AG04449 (cell line): ENCODE data around the gene GRM4.

Experiments
- CTCF ChIA-PET: fragments of 350-600 bp; formaldehyde crosslinking; extraction: SDS; loops from one replicate; lab custom pipeline; 2021; ENCODE audit warnings: antibody characterized with exemption; lab: Yijun Ruan, JAX
- POLR2A ChIA-PET: fragments of 400-600, 350-600 bp; formaldehyde crosslinking; extraction: SDS; loops from one replicate; lab custom pipeline; 2020; ENCODE audit warnings: antibody characterized with exemption, inconsistent platforms; lab: Yijun Ruan, JAX
- DNase-seq: peaks from one replicate; pipeline ENCODE4 v3.0.0-alpha.2; 2010; ENCODE audit warnings: low read depth, low spot score
- H3K4me3 ChIP-seq: 2 replicates; pipeline ENCODE4 v1.5.1; 2011; ENCODE audit warnings: low read depth, mild to moderate bottlenecking, control low read depth, low read length
- TF ChIP-seq, protein P1 (sequence below): IDR thresholded peaks from one replicate; pipeline ENCODE4 v1.5.1; 2011; ENCODE audit warnings: mild to moderate bottlenecking, moderate library complexity, low read length, control low read depth, inconsistent platforms; ENCODE audit not compliant: insufficient read depth; ENCODE audit errors: missing control alignments

Gene GRM4

DNA sequence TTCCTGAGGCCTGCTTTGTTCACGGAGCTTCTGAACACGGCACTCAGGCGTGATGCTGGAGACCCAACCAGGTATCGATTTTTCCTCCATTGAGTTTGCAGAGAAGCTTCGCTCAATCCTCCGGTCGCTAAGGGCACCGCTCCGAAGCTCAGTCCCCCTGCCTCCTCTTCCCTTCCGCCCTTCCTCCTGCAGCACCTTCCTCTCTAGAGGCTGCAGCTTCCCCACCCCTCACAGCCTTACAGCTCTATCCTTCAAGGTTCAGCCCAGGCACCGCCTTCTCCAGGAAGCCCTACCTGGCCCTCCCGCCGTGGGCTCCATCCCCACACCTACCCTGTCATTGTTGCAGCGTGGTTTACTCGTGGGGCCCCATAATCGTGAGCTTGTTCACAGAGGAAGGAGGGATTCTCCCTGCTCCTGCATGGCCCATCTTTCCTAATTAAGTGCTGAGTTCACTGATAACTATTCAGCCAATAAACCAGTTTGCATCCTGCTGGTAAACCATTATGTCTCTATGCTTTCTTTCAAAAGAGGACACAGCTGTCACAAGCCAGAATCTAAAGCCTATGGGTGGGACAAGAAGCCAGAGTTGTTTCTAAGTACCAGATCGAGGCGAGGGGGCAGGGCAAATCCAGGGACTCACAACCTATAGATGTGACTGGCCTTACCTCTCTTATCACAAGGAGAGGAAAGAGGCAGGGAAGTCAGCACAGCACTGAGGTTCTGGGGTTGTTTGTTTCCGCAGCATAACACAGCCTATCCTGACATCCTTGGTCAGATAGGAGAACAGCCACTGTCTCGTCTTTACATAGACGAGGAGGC lies 152.0 kb downstream of the GRM4 start:
- TF ChIP-seq, protein P1, sequence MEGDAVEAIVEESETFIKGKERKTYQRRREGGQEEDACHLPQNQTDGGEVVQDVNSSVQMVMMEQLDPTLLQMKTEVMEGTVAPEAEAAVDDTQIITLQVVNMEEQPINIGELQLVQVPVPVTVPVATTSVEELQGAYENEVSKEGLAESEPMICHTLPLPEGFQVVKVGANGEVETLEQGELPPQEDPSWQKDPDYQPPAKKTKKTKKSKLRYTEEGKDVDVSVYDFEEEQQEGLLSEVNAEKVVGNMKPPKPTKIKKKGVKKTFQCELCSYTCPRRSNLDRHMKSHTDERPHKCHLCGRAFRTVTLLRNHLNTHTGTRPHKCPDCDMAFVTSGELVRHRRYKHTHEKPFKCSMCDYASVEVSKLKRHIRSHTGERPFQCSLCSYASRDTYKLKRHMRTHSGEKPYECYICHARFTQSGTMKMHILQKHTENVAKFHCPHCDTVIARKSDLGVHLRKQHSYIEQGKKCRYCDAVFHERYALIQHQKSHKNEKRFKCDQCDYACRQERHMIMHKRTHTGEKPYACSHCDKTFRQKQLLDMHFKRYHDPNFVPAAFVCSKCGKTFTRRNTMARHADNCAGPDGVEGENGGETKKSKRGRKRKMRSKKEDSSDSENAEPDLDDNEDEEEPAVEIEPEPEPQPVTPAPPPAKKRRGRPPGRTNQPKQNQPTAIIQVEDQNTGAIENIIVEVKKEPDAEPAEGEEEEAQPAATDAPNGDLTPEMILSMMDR, result no peak
- DNase-seq, result no peak
- POLR2A ChIA-PET, result no interaction called here
- CTCF ChIA-PET, result no interaction called here
- H3K4me3 ChIP-seq, result no peak overlapping the region

DNA sequence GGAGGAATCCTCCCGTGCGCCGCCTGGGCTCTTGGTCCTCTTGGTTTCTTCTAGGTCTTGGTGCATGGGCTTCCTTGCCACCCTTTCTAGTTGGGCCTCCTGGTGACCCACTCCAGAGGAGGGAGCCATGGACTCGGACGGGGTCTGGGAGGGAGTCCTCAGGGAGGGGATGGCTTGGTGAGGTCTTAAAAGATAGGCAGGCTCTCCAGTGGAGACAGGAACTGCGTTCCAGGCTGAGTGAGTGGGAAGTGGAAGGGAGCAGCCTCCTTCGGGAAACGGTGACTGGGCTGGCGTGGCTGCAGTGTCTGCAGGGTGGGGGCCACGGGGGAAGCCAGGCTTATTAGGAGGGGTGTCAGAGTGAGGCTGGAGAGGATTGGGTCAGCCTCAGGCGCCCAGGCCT lies 152.8 kb downstream of the GRM4 start:
- CTCF ChIA-PET, result no interaction called here
- no peak overlapping the region for H3K4me3 ChIP-seq
- POLR2A ChIA-PET, result no interaction called here
- TF ChIP-seq, protein P1, result no peak
- no peak for DNase-seq

DNA sequence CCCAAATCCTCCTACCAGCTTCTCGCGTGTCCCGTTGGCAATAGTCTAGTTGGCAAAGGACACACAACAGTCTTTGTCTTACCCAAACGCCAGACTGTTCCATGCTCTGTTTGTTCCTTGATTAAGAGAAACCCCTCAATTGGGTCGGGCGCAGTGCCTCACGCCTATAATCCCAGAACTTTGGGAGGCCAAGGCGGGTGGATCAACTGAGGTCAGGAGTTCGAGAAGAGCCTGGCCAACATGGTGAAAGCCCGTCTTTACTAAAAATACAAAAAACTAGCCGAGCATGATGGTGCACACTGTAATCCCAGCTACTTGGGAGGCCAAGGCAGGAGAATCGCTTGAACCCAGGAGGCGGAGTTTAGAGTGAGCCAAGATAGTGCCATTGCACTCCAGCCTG lies 153.7 kb downstream of the GRM4 start:
- ChIA-PET CTCF (no interaction called here), POLR2A (no interaction called here)
- TF ChIP-seq, protein P1, result no peak
- H3K4me3 ChIP-seq, result no peak overlapping the region
- no peak for DNase-seq

DNA sequence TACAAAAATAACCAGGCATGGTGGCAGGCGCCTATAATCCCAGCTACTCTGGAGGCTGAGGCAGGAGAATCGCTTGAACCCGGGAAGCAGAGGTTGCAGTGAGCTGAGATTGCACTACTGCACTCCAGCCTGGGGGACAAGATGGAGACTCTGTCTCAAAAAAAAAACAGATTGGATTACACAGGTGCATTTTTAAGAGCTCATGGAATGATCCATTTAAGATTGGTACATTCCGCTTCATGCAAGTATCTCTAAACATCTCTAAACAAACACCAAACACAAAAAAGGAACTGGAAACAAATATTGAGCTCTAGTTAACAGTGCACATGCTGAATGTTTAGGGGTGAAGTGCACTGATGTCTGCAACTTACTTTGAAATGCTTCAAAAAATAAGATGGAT lies 154.3 kb downstream of the GRM4 start:
- POLR2A ChIA-PET, result no interaction called here

DNA sequence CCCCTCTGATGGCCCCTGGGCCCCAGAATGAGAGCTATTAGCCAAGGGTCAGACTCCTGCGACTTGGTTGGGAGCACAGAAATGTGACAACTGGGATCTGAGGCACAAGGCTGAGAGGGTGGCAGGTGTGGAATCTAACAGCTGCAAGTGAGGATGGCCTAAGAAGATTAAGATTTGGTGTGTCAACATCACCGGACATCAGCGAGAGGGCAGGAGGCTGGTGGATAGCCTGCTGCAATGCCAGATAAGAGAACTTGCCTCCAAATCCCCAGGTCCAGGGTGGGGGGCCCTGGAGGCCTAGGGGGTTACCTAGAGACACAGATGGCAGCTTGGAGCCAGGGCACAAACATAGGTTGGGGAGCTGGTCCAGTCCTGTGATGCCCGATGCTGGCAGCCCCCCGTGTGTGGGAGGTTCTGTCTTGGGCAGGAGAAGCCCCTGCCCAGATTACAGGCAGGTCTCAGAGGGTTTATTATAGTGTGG lies 155.8 kb downstream of the GRM4 start:
- H3K4me3 ChIP-seq, result no peak overlapping the region
- TF ChIP-seq, protein P1, result no peak
- no peak for DNase-seq
- CTCF ChIA-PET, result interaction anchor here (1.0 to 1.1 kb wide), 2 partner anchors 18 to 65 kb away, joined by 3 read pairs; no protein-coding TSS in a partner anchor
- POLR2A ChIA-PET, result interaction anchor here (0.7 kb wide), 1 partner anchor 9 kb away, joined by 3 read pairs; no protein-coding TSS in a partner anchor

More for the DNA sequence above, 154.3 kb downstream of the GRM4 start:
- no peak for DNase-seq
- H3K4me3 ChIP-seq, result no peak overlapping the region
- TF ChIP-seq, protein P1, result no peak
- CTCF ChIA-PET, result no interaction called here

DNA sequence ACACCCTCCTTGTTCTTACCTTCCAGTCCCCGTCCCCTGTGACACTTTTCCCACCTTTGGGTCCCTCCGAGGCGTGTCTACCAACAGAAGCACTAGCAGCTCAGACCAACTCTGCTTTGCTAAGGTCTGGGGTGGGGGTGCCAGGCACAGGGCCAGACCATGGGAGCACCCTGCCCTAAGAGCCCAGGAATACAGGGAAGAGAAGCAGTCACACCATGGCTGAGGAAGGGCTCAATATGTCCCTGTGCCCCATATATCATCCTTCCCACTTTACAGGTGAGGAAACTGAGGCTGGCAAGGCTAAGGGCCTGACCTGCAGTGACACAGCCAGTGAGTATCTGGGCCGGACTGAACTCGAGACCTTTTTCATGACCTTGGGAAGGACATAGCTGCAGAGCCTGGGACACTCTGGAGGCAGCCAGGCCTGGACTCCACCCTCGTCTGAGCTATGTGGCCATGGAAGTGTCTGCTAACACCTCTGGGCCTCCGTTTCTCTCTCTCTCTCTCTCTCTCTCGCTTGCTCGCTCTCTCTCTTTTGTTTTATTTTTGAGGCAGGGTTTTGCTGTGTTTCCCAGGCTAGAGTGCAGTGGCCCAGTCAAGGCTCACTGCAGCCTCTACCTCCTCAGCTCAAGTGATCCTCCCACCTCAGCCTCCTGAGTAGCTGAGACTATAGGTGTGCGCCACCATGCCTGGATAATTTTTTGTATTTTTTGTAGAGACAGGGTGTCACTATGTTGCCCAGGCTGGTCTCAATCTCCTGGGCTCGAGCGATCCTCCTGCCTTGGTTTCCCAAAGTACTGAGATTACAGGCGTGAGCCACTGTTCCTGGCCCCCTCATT lies 156.7 kb downstream of the GRM4 start:
- POLR2A ChIA-PET, result no interaction called here
- TF ChIP-seq, protein P1, result no peak
- no peak for DNase-seq
- no peak overlapping the region for H3K4me3 ChIP-seq
- CTCF ChIA-PET, result no interaction called here
